IMR-90 (cell line): ENCODE measurements around the gene CAMTA1.

Source experiments
- FOS ChIP-seq: fragments of 150-350 bp; IDR thresholded peaks from 2 replicates; pipeline ENCODE4 v1.6.1; 2016; ENCODE audit warnings: low read depth, low read length
- MAFK ChIP-seq: IDR thresholded peaks from 2 replicates; pipeline ENCODE4 v1.6.1; 2012; ENCODE audit warnings: low read depth, low read length, improper control_type of control experiment
- MXI1 ChIP-seq: IDR thresholded peaks from 2 replicates; pipeline ENCODE4 v1.6.1; 2012; ENCODE audit warnings: low read depth, mild to moderate bottlenecking, low read length, moderate library complexity, borderline replicate concordance
- POLR2A ChIP-seq: IDR thresholded peaks from 2 replicates; pipeline ENCODE4 v1.6.1; 2012; ENCODE audit warnings: mild to moderate bottlenecking, low read depth, low read length
- RAD21 ChIP-seq: IDR thresholded peaks from 2 replicates; pipeline ENCODE4 v1.6.1; 2012; ENCODE audit warnings: low read length, improper control_type of control experiment
- SMC3 ChIP-seq: fragments of 150-350 bp; IDR thresholded peaks from 2 replicates; pipeline ENCODE4 v1.6.1; 2016; ENCODE audit warnings: low read depth, mild to moderate bottlenecking, antibody characterized with exemption, low read length, moderate library complexity
- TF ChIP-seq, protein P1 (sequence below): conservative IDR thresholded peaks from 2 replicates; pipeline ENCODE4 v1.5.1; 2012; ENCODE audit warnings: mild to moderate bottlenecking, low read depth, low read length, improper control_type of control experiment
- TF ChIP-seq, protein P2 (sequence below): fragments of 150-350 bp; IDR thresholded peaks from 2 replicates; pipeline ENCODE4 v1.6.1; 2017; ENCODE audit warnings: mild to moderate bottlenecking, antibody characterized with exemption, low read length, low read depth

DNA sequence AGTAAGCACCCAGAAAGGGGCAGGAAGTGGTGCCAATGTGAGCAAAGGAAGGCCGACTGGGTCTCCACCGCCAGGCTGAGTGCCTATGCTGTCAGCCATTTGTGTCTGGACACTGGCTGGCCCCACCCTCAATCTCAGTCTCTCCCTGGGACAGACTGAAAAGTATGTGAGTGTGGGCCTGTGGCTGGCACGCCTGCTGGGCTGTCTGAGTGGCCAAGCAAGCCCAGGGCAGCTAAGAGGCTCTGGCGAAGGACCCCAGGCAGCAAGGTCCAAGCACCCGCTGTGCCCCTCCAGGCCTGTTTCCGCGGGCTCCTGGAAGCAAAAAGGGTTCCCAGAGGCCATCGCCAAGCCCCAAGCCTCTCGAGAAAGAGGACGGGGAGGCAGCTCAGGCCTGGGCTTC is 892.6 kb downstream of the CAMTA1 start:
- TF ChIP-seq, protein P1, sequence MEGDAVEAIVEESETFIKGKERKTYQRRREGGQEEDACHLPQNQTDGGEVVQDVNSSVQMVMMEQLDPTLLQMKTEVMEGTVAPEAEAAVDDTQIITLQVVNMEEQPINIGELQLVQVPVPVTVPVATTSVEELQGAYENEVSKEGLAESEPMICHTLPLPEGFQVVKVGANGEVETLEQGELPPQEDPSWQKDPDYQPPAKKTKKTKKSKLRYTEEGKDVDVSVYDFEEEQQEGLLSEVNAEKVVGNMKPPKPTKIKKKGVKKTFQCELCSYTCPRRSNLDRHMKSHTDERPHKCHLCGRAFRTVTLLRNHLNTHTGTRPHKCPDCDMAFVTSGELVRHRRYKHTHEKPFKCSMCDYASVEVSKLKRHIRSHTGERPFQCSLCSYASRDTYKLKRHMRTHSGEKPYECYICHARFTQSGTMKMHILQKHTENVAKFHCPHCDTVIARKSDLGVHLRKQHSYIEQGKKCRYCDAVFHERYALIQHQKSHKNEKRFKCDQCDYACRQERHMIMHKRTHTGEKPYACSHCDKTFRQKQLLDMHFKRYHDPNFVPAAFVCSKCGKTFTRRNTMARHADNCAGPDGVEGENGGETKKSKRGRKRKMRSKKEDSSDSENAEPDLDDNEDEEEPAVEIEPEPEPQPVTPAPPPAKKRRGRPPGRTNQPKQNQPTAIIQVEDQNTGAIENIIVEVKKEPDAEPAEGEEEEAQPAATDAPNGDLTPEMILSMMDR: no peak
- TF ChIP-seq MXI1: no peak
- TF ChIP-seq, protein P2, sequence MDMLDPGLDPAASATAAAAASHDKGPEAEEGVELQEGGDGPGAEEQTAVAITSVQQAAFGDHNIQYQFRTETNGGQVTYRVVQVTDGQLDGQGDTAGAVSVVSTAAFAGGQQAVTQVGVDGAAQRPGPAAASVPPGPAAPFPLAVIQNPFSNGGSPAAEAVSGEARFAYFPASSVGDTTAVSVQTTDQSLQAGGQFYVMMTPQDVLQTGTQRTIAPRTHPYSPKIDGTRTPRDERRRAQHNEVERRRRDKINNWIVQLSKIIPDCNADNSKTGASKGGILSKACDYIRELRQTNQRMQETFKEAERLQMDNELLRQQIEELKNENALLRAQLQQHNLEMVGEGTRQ: no peak
- TF ChIP-seq RAD21: no peak
- no peak for TF ChIP-seq FOS
- TF ChIP-seq POLR2A: no peak
- TF ChIP-seq SMC3: no peak
- TF ChIP-seq MAFK: no peak
